Kidney (tissue), 14 donors: ENCODE results near the gene CLP1. TPM values are rescaled to one million over a fixed set of nuclear protein-coding genes. Genes with fewer than 3 reads are reported as not detected.

Experiments used
- DNase-seq, 5 donors: peaks; one replicate each; pipeline ENCODE4 v3.0.0-alpha.2; 2013 to 2020
- FAIRE-seq: peaks from 2 replicates; lab custom pipeline; 2012; peaks lifted over from hg19 to GRCh38; lab: Jason Lieb, UNC
- H3K27ac ChIP-seq, 2 donors: one replicate each; pipeline ENCODE4 v1.7.0; 2013; ENCODE audit warnings: low read depth in 2 of 2, low read length in 2 of 2, inconsistent platforms in 1 of 2
- H3K27me3 ChIP-seq: one replicate; pipeline ENCODE4 v1.7.1; 2013; ENCODE audit warnings: low read length, inconsistent platforms; ENCODE audit not compliant: control insufficient read depth, insufficient read depth
- H3K36me3 ChIP-seq, 3 donors: one replicate each; pipeline versions ENCODE4 v1.7.0 to v1.7.1; 2013; ENCODE audit warnings: low read length in 3 of 3, control low read depth in 1 of 3, inconsistent platforms in 1 of 3; ENCODE audit not compliant: insufficient read depth in 3 of 3, control insufficient read depth in 2 of 3
- H3K4me1 ChIP-seq, 3 donors: one replicate each; pipeline versions ENCODE4 v1.7.0 to v1.7.1; 2013; ENCODE audit warnings: low read length in 3 of 3, inconsistent platforms in 1 of 3, low read depth in 1 of 3; ENCODE audit not compliant: control insufficient read depth in 2 of 3, insufficient read depth in 2 of 3
- H3K4me3 ChIP-seq, 3 donors: one replicate each; pipeline versions ENCODE4 v1.7.0 to v1.8.1; 2013; ENCODE audit warnings: low read length in 3 of 3, control low read depth in 1 of 3, inconsistent platforms in 1 of 3
- H3K9ac ChIP-seq, 3 donors: one replicate each; pipeline versions ENCODE4 v1.7.0 to v1.7.1; 2013; ENCODE audit warnings: low read length in 3 of 3, control low read depth in 1 of 3, inconsistent platforms in 1 of 3
- H3K9me3 ChIP-seq, 3 donors: one replicate each; pipeline versions ENCODE4 v1.7.0 to v1.7.1; 2013; ENCODE audit warnings: low read length in 3 of 3, control low read depth in 1 of 3, inconsistent platforms in 1 of 3; ENCODE audit not compliant: control insufficient read depth in 2 of 3, insufficient read depth in 1 of 3
- intact Hi-C: fragments of 100-400 bp; cut with DNase I; formaldehyde crosslinking; loops from one replicate; pipeline ENCODE4 v1.11.1; 2022
- polyA plus RNA-seq: library from polyadenylated mRNA; stranded (reverse); fragments of 350-450 nt; fragmentation: Illumina TruSeq; extraction: RNeasy Lipid Tissue Mini Kit (QIAGEN cat#74804); gene quantifications from one replicate; pipeline ENCODE4 v1.2.3, GENCODE V29; 2014; ENCODE audit warnings: low read depth, low replicate concordance; ENCODE audit not compliant: insufficient read depth
- total RNA-seq: library from RNA; stranded (reverse); fragmentation: NEBNext Ultra II Directional; extraction: Animal tissue kit (Norgen Biotek cat#: 25700); gene quantifications from one replicate; pipeline ENCODE4 v1.2.1, GENCODE V29; 2021
- TF ChIP-seq, protein P1 (sequence below): IDR thresholded peaks from 3 replicates; pipeline ENCODE4 v1.5.1; 2012; ENCODE audit warnings: mild to moderate bottlenecking, moderate library complexity, borderline replicate concordance; ENCODE audit not compliant: insufficient read depth; ENCODE audit errors: extremely low read depth
- donor health status: control.
- donor health status: control.
- donor health status: control.
- donor health status: control.
- donor health status: control.
- donor health status: DM: yes; HTN: yes; CAD: no.
- donor health status: Normal renal cell carcinoma (clear cell type).

The CLP1 gene
- total and polyA plus RNA-seq, 2 donors from 2014 or later = 8.5 to 12.2 TPM

DNA sequence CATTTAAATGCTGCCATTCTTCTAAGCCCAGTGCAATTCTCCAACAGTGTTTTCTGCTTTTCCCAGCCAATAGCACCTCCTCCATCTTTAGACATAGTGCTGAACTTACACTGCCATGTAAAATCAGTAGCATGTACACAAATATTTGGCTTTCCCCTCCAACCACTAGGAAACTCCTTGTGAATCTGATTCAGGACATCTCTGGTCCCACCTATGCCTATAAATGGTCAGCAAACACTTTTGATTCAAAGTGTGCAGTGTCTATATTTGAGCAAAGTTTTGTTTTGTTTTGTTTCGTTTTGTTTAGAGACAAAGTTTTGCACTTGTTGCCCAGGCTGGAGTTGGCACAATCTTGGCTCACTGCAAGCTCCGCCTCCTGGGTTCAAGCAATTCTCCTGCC, 32.7 kb upstream of the CLP1 start:
- intact Hi-C loops = no loop called here
- Histone ChIP-seq H3K27me3 (no peaks in the 10 kb centered on the region), H3K27ac (no peak overlapping the region), H3K9ac (no peak overlapping the region), H3K9me3 (peaks cover 0 to 4% (median 0%) of the 10 kb centered on the region in 3 donors), H3K4me3 (no peak overlapping the region), H3K36me3 (no peaks in the 10 kb centered on the region), H3K4me1 (no peaks in the 10 kb centered on the region)
- no peak for FAIRE-seq
- TF ChIP-seq, protein P1, sequence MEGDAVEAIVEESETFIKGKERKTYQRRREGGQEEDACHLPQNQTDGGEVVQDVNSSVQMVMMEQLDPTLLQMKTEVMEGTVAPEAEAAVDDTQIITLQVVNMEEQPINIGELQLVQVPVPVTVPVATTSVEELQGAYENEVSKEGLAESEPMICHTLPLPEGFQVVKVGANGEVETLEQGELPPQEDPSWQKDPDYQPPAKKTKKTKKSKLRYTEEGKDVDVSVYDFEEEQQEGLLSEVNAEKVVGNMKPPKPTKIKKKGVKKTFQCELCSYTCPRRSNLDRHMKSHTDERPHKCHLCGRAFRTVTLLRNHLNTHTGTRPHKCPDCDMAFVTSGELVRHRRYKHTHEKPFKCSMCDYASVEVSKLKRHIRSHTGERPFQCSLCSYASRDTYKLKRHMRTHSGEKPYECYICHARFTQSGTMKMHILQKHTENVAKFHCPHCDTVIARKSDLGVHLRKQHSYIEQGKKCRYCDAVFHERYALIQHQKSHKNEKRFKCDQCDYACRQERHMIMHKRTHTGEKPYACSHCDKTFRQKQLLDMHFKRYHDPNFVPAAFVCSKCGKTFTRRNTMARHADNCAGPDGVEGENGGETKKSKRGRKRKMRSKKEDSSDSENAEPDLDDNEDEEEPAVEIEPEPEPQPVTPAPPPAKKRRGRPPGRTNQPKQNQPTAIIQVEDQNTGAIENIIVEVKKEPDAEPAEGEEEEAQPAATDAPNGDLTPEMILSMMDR = no peak
- DNase-seq = no peak

DNA sequence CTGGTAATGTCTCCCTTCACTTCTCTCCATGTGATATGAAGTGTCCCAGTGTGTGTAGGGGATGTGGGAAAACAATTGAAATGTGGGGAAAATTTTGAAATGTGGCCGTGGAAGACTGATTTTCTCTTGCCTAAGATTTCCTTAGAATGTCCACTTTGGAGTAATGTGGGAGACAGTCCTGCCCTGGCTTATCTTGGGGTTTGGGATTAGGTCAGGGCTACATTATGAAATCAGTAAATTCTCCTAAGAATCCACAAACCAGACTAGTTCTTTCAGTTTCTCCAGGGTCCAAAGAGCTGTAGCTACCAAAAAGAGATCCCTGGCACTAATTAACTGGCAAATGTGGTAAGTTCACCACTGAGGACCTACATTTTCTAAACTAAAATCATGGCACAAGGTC, 30.7 kb upstream of the CLP1 start:
- FAIRE-seq = no peak

DNA sequence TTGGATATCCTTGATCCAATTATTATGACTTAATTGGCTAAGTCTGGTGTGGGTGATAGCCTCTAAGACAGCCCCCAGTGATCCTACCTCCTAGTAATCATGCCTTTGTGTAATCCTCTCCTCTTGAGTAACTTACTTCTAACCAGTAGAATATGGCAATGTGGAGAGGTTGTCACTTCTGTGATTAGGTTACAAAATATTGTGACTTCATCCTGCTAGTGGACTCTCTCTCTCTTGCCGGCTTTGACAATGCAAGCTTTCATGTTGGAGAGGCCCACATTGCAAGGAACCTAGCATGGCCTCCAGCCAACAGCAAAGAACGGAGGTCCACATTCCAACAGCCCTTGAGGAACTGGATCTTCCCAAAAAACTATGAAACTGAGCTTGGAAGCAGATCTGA, 27.4 kb upstream of the CLP1 start:
- DNase-seq = no peak
- intact Hi-C loops = no loop called here
- no peak for FAIRE-seq
- Histone ChIP-seq H3K9ac (no peak overlapping the region), H3K36me3 (no peaks in the 10 kb centered on the region), H3K9me3 (no peaks in the 10 kb centered on the region), H3K27me3 (no peaks in the 10 kb centered on the region), H3K27ac (no peak overlapping the region), H3K4me1 (no peaks in the 10 kb centered on the region), H3K4me3 (no peak overlapping the region)
- TF ChIP-seq, protein P1 = no peak

More for the DNA sequence above, 30.7 kb upstream of the CLP1 start:
- intact Hi-C loops = no loop called here
- no peaks in the 10 kb centered on the region for H3K36me3 ChIP-seq
- no peaks in the 10 kb centered on the region for H3K4me1 ChIP-seq
- no peak for DNase-seq
- no peak overlapping the region for H3K27ac ChIP-seq
- H3K9ac ChIP-seq = no peak overlapping the region
- TF ChIP-seq, protein P1 = no peak
- no peak overlapping the region for H3K4me3 ChIP-seq
- H3K27me3 ChIP-seq = no peaks in the 10 kb centered on the region
- H3K9me3 ChIP-seq = no peaks in the 10 kb centered on the region

DNA sequence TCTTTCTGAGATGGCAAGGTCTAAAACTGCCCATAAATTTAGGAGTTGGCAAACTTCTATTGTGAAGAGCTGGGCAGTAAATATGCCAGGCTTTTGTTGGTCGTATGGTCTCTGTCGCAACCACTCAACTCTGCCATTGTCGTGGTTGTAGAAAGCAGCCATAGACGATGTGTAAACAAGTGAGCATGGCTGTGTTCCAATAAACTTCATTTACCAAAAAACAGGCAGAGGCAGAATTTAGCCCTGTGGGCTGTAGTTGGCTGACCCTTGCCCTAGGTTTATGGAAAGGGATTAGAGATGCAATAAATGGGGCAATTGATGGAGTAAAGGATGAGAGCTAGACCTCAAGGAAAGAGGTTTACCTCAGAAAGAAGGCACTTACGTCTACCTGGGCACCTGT, 25.4 kb upstream of the CLP1 start:
- FAIRE-seq = no peak
- no peak for DNase-seq
- H3K36me3 ChIP-seq = no peaks in the 10 kb centered on the region
- H3K27ac ChIP-seq = no peak overlapping the region
- no peaks in the 10 kb centered on the region for H3K27me3 ChIP-seq
- intact Hi-C loops = no loop called here
- no peaks in the 10 kb centered on the region for H3K4me1 ChIP-seq
- TF ChIP-seq, protein P1 = no peak
- H3K4me3 ChIP-seq = no peak overlapping the region
- H3K9me3 ChIP-seq = no peaks in the 10 kb centered on the region
- H3K9ac ChIP-seq = no peak overlapping the region
